ENCODE data around the gene WFDC2. TPM values are rescaled to one million over a fixed set of nuclear protein-coding genes. Genes with fewer than 3 reads are reported as not detected.
A peak's percentile ranks its signal among the peaks of the same experiment; 100 is the strongest.
"Not testable (repeated sequence)": the region's sequence is repeated elsewhere in the genome, so short reads cannot be mapped to it uniquely, and the experiment has no call there.

Gene WFDC2
- total RNA-seq, 1 donor from 2014 or later = 172 TPM

- intact Hi-C loops (cut with DNase I) = no loop called here
- no peaks in the 10 kb centered on the region for H3K36me3 ChIP-seq
- peak overlapping the region; percentile 61 for H3K4me3 ChIP-seq
- H3K9me3 ChIP-seq = no peaks in the 10 kb centered on the region
- H3K27me3 ChIP-seq (ENCODE audit: low read depth) = peaks cover 36% of the 10 kb centered on the region
- peak in 1 of 2 donors; percentile 15 for ATAC-seq
- TF ChIP-seq CTCF (IDR thresholded peaks at IDR 0.05) = no peak
- peaks cover 19% of the 10 kb centered on the region for H3K4me1 ChIP-seq
- DNase-seq = no peak
- H3K27ac ChIP-seq = peak overlapping the region; percentile 71
These were observed 1.4 kb downstream of the WFDC2 start for GRCh38 chr20:45470937-45471336.

DNA sequence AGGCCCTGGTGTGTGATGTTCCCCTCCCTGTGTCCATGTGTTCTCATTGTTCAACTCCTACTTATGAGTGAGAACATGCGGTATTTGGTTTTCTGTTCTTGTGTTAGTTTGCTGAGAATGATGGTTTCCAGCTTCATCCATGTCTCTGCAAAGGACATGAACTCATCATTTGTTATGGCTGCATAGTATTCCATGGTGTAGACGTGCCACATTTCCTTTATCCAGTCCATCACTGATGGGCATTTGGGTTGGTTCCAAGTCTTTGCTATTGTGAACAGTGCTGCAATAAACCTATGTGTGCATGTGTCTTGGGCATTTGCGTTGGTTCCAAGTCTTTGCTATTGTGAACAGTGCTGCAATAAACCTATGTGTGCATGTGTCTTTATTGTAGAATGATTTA is 2.7 kb downstream of the WFDC2 start:
- DNase-seq; H3K4me3 ChIP-seq; ATAC-seq; intact Hi-C loops (cut with DNase I); H3K27ac ChIP-seq; H3K36me3 ChIP-seq; H3K9me3 ChIP-seq: not testable (repeated sequence)
- peaks cover 19% of the 10 kb centered on the region for H3K4me1 ChIP-seq
- peaks cover 36% of the 10 kb centered on the region for H3K27me3 ChIP-seq (ENCODE audit: low read depth)

DNA sequence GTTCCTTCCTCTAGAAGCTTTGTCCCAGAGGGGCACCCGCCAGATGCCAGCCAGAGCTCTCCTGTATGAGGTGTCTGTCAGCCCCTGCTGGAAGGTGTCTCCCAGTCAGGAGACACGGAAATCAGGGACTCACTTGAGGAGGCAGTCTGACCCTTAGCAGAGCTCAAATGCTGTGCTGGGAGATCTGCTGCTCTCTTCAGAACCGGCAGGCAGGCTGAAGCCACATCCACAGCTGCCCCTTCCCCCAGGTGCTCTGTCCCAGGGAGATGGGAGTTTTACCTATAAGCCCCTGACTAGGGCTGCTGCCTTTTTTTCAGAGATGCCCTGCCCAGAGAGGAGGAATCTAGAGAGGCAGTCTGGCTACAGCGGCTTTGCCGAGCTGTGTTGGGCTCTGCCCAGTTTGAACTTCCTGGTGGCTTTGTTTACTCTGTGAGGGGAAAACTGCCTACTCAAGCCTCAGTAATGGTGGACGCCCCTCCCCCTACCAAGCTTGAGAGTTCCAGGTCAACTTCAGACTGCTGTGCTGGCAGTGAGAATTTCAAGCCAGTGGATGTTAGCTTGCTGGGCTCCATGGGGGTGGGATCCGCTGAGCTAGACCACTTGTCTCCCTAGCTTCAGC is 8.1 kb downstream of the WFDC2 start:
- H3K9me3 ChIP-seq; H3K36me3 ChIP-seq; intact Hi-C loops (cut with DNase I); ATAC-seq; H3K4me3 ChIP-seq; H3K27ac ChIP-seq; H3K4me1 ChIP-seq: not testable (repeated sequence)
- peak; percentile 59 for DNase-seq
- peaks cover 18% of the 10 kb centered on the region for H3K27me3 ChIP-seq (ENCODE audit: low read depth)

DNA sequence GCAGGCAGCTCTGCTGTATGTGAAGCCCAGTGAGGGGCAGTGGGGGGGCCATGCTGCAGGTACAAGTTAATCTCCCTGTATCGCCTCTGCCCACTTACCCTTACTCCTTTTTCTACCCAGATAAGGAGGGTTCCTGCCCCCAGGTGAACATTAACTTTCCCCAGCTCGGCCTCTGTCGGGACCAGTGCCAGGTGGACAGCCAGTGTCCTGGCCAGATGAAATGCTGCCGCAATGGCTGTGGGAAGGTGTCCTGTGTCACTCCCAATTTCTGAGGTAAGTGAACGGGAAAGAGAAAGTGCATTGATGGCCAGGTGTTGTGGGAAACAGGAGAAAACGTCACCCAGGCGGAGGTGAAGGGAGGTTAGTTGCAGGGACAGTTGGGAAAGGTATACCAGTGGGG is 10.3 kb downstream of the WFDC2 start:
- H3K27me3 ChIP-seq (ENCODE audit: low read depth) = peaks cover 24% of the 10 kb centered on the region
- no peaks in the 10 kb centered on the region for H3K36me3 ChIP-seq
- DNase-seq (no peak), ATAC-seq (no peak)
- H3K4me3 ChIP-seq = no peak overlapping the region
- H3K9me3 ChIP-seq = no peaks in the 10 kb centered on the region
- no peaks in the 10 kb centered on the region for H3K4me1 ChIP-seq
- TF ChIP-seq CTCF (IDR thresholded peaks at IDR 0.05) = no peak
- intact Hi-C loops (cut with DNase I) = no loop called here
- no peak overlapping the region for H3K27ac ChIP-seq

DNA sequence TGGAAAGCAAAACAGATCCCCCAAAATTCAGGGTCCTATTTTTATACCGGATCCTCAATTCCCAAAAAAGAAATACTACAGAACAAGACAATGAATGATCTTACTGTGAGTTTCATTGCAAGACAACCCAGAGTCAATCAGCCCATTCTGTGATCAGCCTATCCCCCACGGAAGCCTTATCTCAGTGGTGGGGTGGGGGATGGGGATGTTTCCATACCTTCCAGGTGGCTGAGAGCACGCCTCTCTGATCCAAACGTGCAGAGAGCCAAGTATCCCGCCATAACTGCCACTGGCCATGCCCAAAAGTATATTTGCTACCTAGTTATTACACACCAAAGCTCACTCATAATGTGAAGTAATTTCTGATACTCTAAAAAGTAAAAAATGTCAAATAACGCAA is 15.1 kb downstream of the WFDC2 start:
- Histone ChIP-seq H3K36me3 (no peaks in the 10 kb centered on the region), H3K9me3 (no peaks in the 10 kb centered on the region), H3K27me3 (ENCODE audit: low read depth) (peaks cover 26% of the 10 kb centered on the region), H3K4me1 (no peaks in the 10 kb centered on the region), H3K4me3 (no peak overlapping the region), H3K27ac (no peak overlapping the region)
- DNase-seq (no peak), ATAC-seq (no peak)
- intact Hi-C loops (cut with DNase I) = no loop called here
- TF ChIP-seq CTCF (IDR thresholded peaks at IDR 0.05) = no peak

- no peak for TF ChIP-seq CTCF (IDR thresholded peaks at IDR 0.05)
- H3K9me3 ChIP-seq = no peaks in the 10 kb centered on the region
- no peak for DNase-seq
- H3K36me3 ChIP-seq = no peaks in the 10 kb centered on the region
- ATAC-seq = no peak
- H3K27me3 ChIP-seq (ENCODE audit: low read depth) = peaks cover 20% of the 10 kb centered on the region
- no peaks in the 10 kb centered on the region for H3K4me1 ChIP-seq
- no peak overlapping the region for H3K27ac ChIP-seq
- intact Hi-C loops (cut with DNase I) = no loop called here
- H3K4me3 ChIP-seq = no peak overlapping the region
These were observed 15.8 kb downstream of the WFDC2 start for GRCh38 chr20:45485388-45485787.

Data from lower lobe of right lung (tissue), 2 donors.